D721Med (cell line): Measurements from ENCODE around the gene DNAJB14.
A peak's percentile ranks its signal among the peaks of the same experiment; 100 is the strongest.

Source experiments
- DNase-seq: peaks from one replicate; pipeline ENCODE4 v3.0.0; 2011; ENCODE audit warnings: low spot score; ENCODE audit not compliant: insufficient read length
- FAIRE-seq: peaks from 2 replicates; lab custom pipeline; 2011; peaks lifted over from hg19 to GRCh38; lab: Jason Lieb, UNC
- CTCF ChIP-seq: IDR thresholded peaks from 2 replicates; pipeline ENCODE4 v1.5.1; 2012; ENCODE audit warnings: mild to moderate bottlenecking, control low read depth; ENCODE audit not compliant: insufficient read depth; ENCODE audit errors: missing control alignments

DNAJB14 gene

GRCh38 chr4:99886146-99886545 is 60.3 kb downstream of the DNAJB14 start:
- peak; percentile 93 for FAIRE-seq
- peak; percentile 19 for DNase-seq
- TF ChIP-seq CTCF: no peak

GRCh38 chr4:99885687-99886086 is 60.7 kb downstream of the DNAJB14 start:
- DNase-seq: no peak
- no peak for FAIRE-seq
- TF ChIP-seq CTCF: no peak

GRCh38 chr4:99885063-99885664 is 61.3 kb downstream of the DNAJB14 start:
- peak; percentile 66 for TF ChIP-seq CTCF
- DNase-seq (no peak), FAIRE-seq (no peak)

GRCh38 chr4:99879458-99879857 is 67.0 kb downstream of the DNAJB14 start:
- DNase-seq: no peak
- TF ChIP-seq CTCF: no peak
- no peak for FAIRE-seq

GRCh38 chr4:99878604-99879003 is 67.8 kb downstream of the DNAJB14 start:
- DNase-seq (no peak), FAIRE-seq (no peak)
- TF ChIP-seq CTCF: no peak

GRCh38 chr4:99876946-99877345 is 69.5 kb downstream of the DNAJB14 start:
- FAIRE-seq (no peak), DNase-seq (no peak)
- TF ChIP-seq CTCF: no peak

- no peak for TF ChIP-seq CTCF
- DNase-seq (no peak), FAIRE-seq (no peak)
Measured at GRCh38 chr4:99875071-99875470, 71.3 kb downstream of the DNAJB14 start.
